GM12878 (cell line): ENCODE data around the gene PGBD5. TPM values are rescaled to one million over a fixed set of nuclear protein-coding genes. Genes with fewer than 3 reads are reported as not detected.

Experiments used
- ATAC-seq: fragments of 200-7000 bp; cut with Tn5 transposase; 3 replicates; pipeline ENCODE4 v1.9.1; 2020; ENCODE audit warnings: mild to moderate bottlenecking, moderate library complexity
- BruUV-seq: library from RNA; stranded (reverse); fragments of 400-500 nt; replicated peaks from 2 replicates; lab custom pipeline; 2021; lab: Mats Ljungman, UMichigan
- CTCF ChIA-PET: fragments of 300-600 bp; sonication (Branson Sonifier 250); formaldehyde crosslinking; extraction: SDS; loops from one replicate; lab custom pipeline; 2021; ENCODE audit warnings: inconsistent platforms; lab: Yijun Ruan, JAX
- POLR2A ChIA-PET: fragments of 350-600 bp; formaldehyde crosslinking; extraction: SDS; loops from one replicate; lab custom pipeline; 2021; ENCODE audit warnings: inconsistent platforms; lab: Charles Lee
- RAD21 ChIA-PET: fragments of 300-600 bp; sonication (Branson Sonifier 250); formaldehyde crosslinking; loops from one replicate; lab custom pipeline; 2023; ENCODE audit warnings: antibody characterized with exemption; ENCODE audit not compliant: unreplicated experiment; lab: Charles Lee
- SMC1A ChIA-PET: fragments of 300-600 bp; sonication (Branson Sonifier 250); formaldehyde crosslinking; loops from one replicate; lab custom pipeline; 2023; ENCODE audit not compliant: unreplicated experiment, uncharacterized antibody; lab: Charles Lee
- DNase-seq: peaks from one replicate; pipeline ENCODE4 v3.0.0-alpha.2; 2011; ENCODE audit warnings: low read depth, low spot score
- FAIRE-seq: peaks from 3 replicates; lab custom pipeline; 2011; peaks lifted over from hg19 to GRCh38; lab: Jason Lieb, UNC
- H2AFZ ChIP-seq: 2 replicates; pipeline ENCODE4 v1.6.0; 2011; ENCODE audit warnings: low read depth, low read length, control low read depth; ENCODE audit not compliant: control insufficient read depth
- H3K27ac ChIP-seq: 2 replicates; pipeline ENCODE4 v1.5.1; 2011; ENCODE audit warnings: control low read depth; ENCODE audit not compliant: control insufficient read depth, insufficient read depth
- H3K27me3 ChIP-seq, 2 experiments: replicated peaks in 1 of 2; 2 replicates each; pipeline versions ENCODE4 v1.6.0 to v1.6.1; 2011; ENCODE audit warnings: low read length in 1 of 2; ENCODE audit not compliant: control insufficient read depth in 2 of 2, insufficient read depth in 2 of 2
- H3K36me3 ChIP-seq, 2 experiments: 2 replicates each; pipeline ENCODE4 v1.5.1; 2011; ENCODE audit warnings: low read length in 1 of 2; ENCODE audit not compliant: control insufficient read depth in 2 of 2, insufficient read depth in 2 of 2
- H3K4me1 ChIP-seq: 2 replicates; pipeline ENCODE4 v1.6.1; 2011; ENCODE audit warnings: mild to moderate bottlenecking, low read length, moderate library complexity, mixed read lengths; ENCODE audit not compliant: control insufficient read depth, insufficient read depth
- H3K4me2 ChIP-seq: 2 replicates; pipeline ENCODE4 v1.6.0; 2011; ENCODE audit warnings: control low read depth; ENCODE audit not compliant: control insufficient read depth, insufficient read depth
- H3K4me3 ChIP-seq: fragments of 200-600 bp; sonication (generic); 2 replicates; pipeline ENCODE4 v1.5.1; 2016
- H3K79me2 ChIP-seq: 2 replicates; pipeline ENCODE4 v1.6.0; 2011; ENCODE audit warnings: low read length; ENCODE audit not compliant: control insufficient read depth, insufficient read depth
- H3K9ac ChIP-seq: 2 replicates; pipeline ENCODE4 v1.8.0; 2011; ENCODE audit warnings: low read length, control low read depth, mixed read lengths; ENCODE audit not compliant: control insufficient read depth, insufficient read depth
- H3K9me3 ChIP-seq: replicated peaks from 3 replicates; pipeline ENCODE4 v1.5.1; 2011; ENCODE audit warnings: mild to moderate bottlenecking, low read length; ENCODE audit not compliant: control insufficient read depth, insufficient read depth
- H4K20me1 ChIP-seq: 2 replicates; pipeline ENCODE4 v1.6.0; 2011; ENCODE audit not compliant: control insufficient read depth, insufficient read depth
- ESRRA ChIP-seq: IDR thresholded peaks from 2 replicates; pipeline ENCODE4 v1.6.1; 2012; ENCODE audit warnings: mild to moderate bottlenecking, low read length, improper control_type of control experiment
- IKZF1 ChIP-seq: fragments of 450-650 bp; conservative IDR thresholded peaks from 2 replicates; pipeline ENCODE4 v1.6.1; 2017; ENCODE audit warnings: antibody characterized with exemption, mild to moderate bottlenecking
- KDM1A ChIP-seq: fragments of 200-600 bp; sonication (generic); IDR thresholded peaks from 2 replicates; pipeline ENCODE4 v1.6.1; 2016; ENCODE audit warnings: borderline replicate concordance
- NBN ChIP-seq: fragments of 450-650 bp; IDR thresholded peaks from 2 replicates; pipeline ENCODE4 v1.6.1; 2016
- NR2C1 ChIP-seq: fragments of 450-650 bp; IDR thresholded peaks from 2 replicates; pipeline ENCODE4 v1.6.1; 2017; ENCODE audit warnings: antibody characterized with exemption, mild to moderate bottlenecking, moderate library complexity
- NR2F1 ChIP-seq: fragments of 450-650 bp; conservative IDR thresholded peaks from 2 replicates; pipeline ENCODE4 v1.6.1; 2017; ENCODE audit warnings: mild to moderate bottlenecking
- SIX5 ChIP-seq: IDR thresholded peaks from 2 replicates; pipeline ENCODE4 v1.6.1; 2011; ENCODE audit warnings: mild to moderate bottlenecking, low read depth, low read length, moderate library complexity; ENCODE audit not compliant: severe bottlenecking
- SUPT20H ChIP-seq: IDR thresholded peaks from 2 replicates; pipeline ENCODE4 v1.6.1; 2011; ENCODE audit warnings: low read depth, mild to moderate bottlenecking, low read length, moderate library complexity, borderline replicate concordance; ENCODE audit not compliant: control insufficient read depth
- TBL1XR1 ChIP-seq: IDR thresholded peaks from 2 replicates; pipeline ENCODE4 v1.6.1; 2012; ENCODE audit warnings: low read depth, low read length, improper control_type of control experiment
- ZZZ3 ChIP-seq: IDR thresholded peaks from 2 replicates; pipeline ENCODE4 v1.6.1; 2011; ENCODE audit warnings: low read depth; ENCODE audit not compliant: control insufficient read depth, insufficient read length
- WGBS: methylation state at CpG from one replicate; pipeline ENCODE4 v1.1.6; 2016; ENCODE audit warnings: low lambda C conversion rate; ENCODE audit not compliant: insufficient replicate concordance, insufficient coverage; ENCODE audit errors: missing lambda C conversion rate; 5-methylcytosine and 5-hydroxymethylcytosine counted together
- in situ Hi-C: fragments of 300-500 bp; cut with MboI; formaldehyde crosslinking; loops from 9 replicates; pipeline ENCODE4 v1.14.3; 2018; ENCODE audit warnings: mixed read lengths
- intact Hi-C: fragments of 100-400 bp; cut with micrococcal nuclease; formaldehyde crosslinking; loops from one replicate; pipeline ENCODE4 v1.14.2; 2022; ENCODE audit not compliant: unreplicated experiment
- polyA plus RNA-seq, 11 experiments: library from polyadenylated mRNA; depleted of rRNA in 4 of 11; unstranded in 6 of 11; stranded (reverse) in 5 of 11; fragments of >200 nt; fragmentation: Nextera tagmentation in 4 of 11; fragmentation: Illumina TruSeq in 1 of 11; extraction: Ambion mirVana in 4 of 11; extraction: Trizol in 1 of 11; gene quantifications; 1 replicate in 1 of 11; 2 replicates in 10 of 11; pipeline versions ENCODE4 v1.2.1 to v1.2.3, GENCODE V29; 2011 to 2016; ENCODE audit warnings: inconsistent platforms in 2 of 11, missing spikeins in 2 of 11, low read depth in 1 of 11
- total RNA-seq, 4 experiments: library from RNA; depleted of rRNA in 3 of 4; stranded (reverse); fragments of >200 nt in 3 of 4; fragmentation: Illumina TruSeq in 1 of 4; extraction: Trizol in 1 of 4; gene quantifications; 2 replicates each; pipeline versions ENCODE4 v1.2.1 to v1.2.3, GENCODE V29; 2013 to 2021
- TF ChIP-seq, protein P1 (sequence below): fragments of 150-350 bp; IDR thresholded peaks from 2 replicates; pipeline ENCODE4 v1.6.1; 2014; ENCODE audit warnings: mild to moderate bottlenecking, low read depth, low read length
- TF ChIP-seq, protein P2 (sequence below): fragments of 450-650 bp; formaldehyde crosslinking; IDR thresholded peaks from 2 replicates; pipeline ENCODE4 v1.4.0; 2020; ENCODE audit warnings: mild to moderate bottlenecking, moderate library complexity
- TF ChIP-seq, protein P3 (sequence below): fragments of 450-650 bp; IDR thresholded peaks from 2 replicates; pipeline ENCODE4 v1.6.1; 2016; ENCODE audit warnings: mild to moderate bottlenecking
- TF ChIP-seq, protein P4 (sequence below): IDR thresholded peaks from 2 replicates; pipeline ENCODE4 v1.6.1; 2012; ENCODE audit warnings: low read depth, low read length, improper control_type of control experiment
- TF ChIP-seq, protein P5 (sequence below): fragments of 450-650 bp; IDR thresholded peaks from 2 replicates; pipeline ENCODE4 v1.6.1; 2018; ENCODE audit warnings: borderline replicate concordance, mild to moderate bottlenecking; ENCODE audit not compliant: partially characterized antibody

Gene PGBD5
- total and polyA plus RNA-seq, 10 of the 15 experiments (the other 5 are each of a cell fraction or from before 2014, with no cell fraction given), result 0.03 TPM; not detected in 9

DNA sequence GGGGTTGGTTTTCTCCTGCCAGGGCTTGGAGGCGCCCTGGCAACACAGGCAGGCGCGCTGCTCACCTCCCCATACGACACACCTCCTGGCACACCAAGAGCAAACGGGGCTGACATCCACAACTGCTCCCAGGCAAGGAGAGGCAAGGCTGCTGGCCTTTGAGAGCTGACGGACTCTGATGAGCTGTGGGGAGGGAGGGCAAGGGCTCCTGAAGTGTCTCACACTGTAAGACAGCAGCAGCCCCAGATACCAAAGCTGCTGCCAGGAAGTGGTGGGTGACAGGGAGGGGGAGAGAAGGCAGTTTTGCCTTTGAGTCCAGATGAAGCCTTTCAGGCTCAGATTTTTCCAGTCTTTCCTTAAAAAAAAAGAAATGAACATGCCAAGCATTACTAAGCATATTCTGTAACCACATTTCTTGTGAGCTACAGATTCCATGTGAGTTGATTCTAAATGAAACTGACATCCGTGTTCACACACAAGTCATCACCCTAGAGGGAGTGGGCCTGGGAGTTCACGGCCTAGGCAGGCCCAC lies 24.3 kb downstream of the PGBD5 start (continued):
- TF ChIP-seq, protein P1, sequence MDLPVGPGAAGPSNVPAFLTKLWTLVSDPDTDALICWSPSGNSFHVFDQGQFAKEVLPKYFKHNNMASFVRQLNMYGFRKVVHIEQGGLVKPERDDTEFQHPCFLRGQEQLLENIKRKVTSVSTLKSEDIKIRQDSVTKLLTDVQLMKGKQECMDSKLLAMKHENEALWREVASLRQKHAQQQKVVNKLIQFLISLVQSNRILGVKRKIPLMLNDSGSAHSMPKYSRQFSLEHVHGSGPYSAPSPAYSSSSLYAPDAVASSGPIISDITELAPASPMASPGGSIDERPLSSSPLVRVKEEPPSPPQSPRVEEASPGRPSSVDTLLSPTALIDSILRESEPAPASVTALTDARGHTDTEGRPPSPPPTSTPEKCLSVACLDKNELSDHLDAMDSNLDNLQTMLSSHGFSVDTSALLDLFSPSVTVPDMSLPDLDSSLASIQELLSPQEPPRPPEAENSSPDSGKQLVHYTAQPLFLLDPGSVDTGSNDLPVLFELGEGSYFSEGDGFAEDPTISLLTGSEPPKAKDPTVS, result no peak
- TF ChIP-seq NR2F1, result no peak
- no peak for TF ChIP-seq KDM1A
- no peak for TF ChIP-seq SUPT20H
- TF ChIP-seq TBL1XR1, result no peak
- no peak for TF ChIP-seq ZZZ3

DNA sequence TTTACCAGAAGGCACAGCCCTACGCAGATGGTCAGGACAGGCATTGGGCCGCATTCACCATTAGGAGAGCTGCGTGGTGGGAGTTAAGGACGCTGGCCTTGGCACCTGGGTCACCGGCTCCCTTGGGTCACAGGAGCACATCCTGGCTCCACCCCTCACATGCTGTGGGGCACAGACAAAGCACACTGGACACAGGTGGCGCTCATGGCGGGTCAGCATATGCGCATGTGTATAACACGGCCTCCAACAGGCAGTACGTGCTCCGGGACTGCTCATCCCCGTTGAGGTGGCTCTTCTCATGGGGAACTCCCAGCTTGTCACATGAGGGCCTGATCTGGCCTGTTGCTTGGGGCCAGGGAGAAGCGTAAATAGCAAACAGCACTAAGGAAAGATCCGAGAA lies 25.0 kb downstream of the PGBD5 start:
- WGBS, result 43% methylated on average over 14 of the region's 14 CpGs
- no peaks in the 10 kb centered on the region for H3K9me3 ChIP-seq
- no peaks in the 10 kb centered on the region; a peak in 1 of 4 replicates for H3K27me3 ChIP-seq
- ATAC-seq (no peak; the same call in 2 of the 3 replicates), FAIRE-seq (no peak), DNase-seq (no peak)
- H3K4me3 ChIP-seq, result no peak overlapping the region
- H3K27ac ChIP-seq, result no peak overlapping the region
- ChIA-PET CTCF (no interaction called here), RAD21 (no interaction called here), POLR2A (no interaction called here), SMC1A (no interaction called here)
- no peaks in the 10 kb centered on the region for H3K79me2 ChIP-seq
- BruUV-seq, result no TSS peak
- no peaks in the 10 kb centered on the region for H4K20me1 ChIP-seq
- no peaks in the 10 kb centered on the region for H3K4me1 ChIP-seq
- intact Hi-C loops (no loop called here), in situ Hi-C loops (no loop called here)
- H3K36me3 ChIP-seq, result no peaks in the 10 kb centered on the region
- H3K4me2 ChIP-seq, result no peak overlapping the region
- H2AFZ ChIP-seq, result no peak overlapping the region
- H3K9ac ChIP-seq, result no peak overlapping the region
- TF ChIP-seq SIX5, result no peak
- TF ChIP-seq, protein P2, sequence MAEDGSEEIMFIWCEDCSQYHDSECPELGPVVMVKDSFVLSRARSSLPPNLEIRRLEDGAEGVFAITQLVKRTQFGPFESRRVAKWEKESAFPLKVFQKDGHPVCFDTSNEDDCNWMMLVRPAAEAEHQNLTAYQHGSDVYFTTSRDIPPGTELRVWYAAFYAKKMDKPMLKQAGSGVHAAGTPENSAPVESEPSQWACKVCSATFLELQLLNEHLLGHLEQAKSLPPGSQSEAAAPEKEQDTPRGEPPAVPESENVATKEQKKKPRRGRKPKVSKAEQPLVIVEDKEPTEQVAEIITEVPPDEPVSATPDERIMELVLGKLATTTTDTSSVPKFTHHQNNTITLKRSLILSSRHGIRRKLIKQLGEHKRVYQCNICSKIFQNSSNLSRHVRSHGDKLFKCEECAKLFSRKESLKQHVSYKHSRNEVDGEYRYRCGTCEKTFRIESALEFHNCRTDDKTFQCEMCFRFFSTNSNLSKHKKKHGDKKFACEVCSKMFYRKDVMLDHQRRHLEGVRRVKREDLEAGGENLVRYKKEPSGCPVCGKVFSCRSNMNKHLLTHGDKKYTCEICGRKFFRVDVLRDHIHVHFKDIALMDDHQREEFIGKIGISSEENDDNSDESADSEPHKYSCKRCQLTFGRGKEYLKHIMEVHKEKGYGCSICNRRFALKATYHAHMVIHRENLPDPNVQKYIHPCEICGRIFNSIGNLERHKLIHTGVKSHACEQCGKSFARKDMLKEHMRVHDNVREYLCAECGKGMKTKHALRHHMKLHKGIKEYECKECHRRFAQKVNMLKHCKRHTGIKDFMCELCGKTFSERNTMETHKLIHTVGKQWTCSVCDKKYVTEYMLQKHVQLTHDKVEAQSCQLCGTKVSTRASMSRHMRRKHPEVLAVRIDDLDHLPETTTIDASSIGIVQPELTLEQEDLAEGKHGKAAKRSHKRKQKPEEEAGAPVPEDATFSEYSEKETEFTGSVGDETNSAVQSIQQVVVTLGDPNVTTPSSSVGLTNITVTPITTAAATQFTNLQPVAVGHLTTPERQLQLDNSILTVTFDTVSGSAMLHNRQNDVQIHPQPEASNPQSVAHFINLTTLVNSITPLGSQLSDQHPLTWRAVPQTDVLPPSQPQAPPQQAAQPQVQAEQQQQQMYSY (CRISPR knock-in tag), result no peak
- TF ChIP-seq, protein P3, sequence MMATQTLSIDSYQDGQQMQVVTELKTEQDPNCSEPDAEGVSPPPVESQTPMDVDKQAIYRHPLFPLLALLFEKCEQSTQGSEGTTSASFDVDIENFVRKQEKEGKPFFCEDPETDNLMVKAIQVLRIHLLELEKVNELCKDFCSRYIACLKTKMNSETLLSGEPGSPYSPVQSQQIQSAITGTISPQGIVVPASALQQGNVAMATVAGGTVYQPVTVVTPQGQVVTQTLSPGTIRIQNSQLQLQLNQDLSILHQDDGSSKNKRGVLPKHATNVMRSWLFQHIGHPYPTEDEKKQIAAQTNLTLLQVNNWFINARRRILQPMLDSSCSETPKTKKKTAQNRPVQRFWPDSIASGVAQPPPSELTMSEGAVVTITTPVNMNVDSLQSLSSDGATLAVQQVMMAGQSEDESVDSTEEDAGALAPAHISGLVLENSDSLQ, result no peak
- TF ChIP-seq NR2C1, result no peak
- TF ChIP-seq NBN, result no peak
- TF ChIP-seq IKZF1, result no peak
- TF ChIP-seq, protein P4, sequence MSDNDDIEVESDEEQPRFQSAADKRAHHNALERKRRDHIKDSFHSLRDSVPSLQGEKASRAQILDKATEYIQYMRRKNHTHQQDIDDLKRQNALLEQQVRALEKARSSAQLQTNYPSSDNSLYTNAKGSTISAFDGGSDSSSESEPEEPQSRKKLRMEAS, result no peak
- TF ChIP-seq, protein P5, sequence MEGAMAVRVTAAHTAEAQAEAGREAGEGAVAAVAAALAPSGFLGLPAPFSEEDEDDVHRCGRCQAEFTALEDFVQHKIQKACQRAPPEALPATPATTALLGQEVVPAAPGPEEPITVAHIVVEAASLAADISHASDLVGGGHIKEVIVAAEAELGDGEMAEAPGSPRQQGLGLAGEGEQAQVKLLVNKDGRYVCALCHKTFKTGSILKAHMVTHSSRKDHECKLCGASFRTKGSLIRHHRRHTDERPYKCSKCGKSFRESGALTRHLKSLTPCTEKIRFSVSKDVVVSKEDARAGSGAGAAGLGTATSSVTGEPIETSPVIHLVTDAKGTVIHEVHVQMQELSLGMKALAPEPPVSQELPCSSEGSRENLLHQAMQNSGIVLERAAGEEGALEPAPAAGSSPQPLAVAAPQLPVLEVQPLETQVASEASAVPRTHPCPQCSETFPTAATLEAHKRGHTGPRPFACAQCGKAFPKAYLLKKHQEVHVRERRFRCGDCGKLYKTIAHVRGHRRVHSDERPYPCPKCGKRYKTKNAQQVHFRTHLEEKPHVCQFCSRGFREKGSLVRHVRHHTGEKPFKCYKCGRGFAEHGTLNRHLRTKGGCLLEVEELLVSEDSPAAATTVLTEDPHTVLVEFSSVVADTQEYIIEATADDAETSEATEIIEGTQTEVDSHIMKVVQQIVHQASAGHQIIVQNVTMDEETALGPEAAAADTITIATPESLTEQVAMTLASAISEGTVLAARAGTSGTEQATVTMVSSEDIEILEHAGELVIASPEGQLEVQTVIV, result no peak
- no peak for TF ChIP-seq ESRRA
